ENCODE data around the gene CTRL. TPM values are rescaled to one million over a fixed set of nuclear protein-coding genes. Genes with fewer than 3 reads are reported as not detected.
A peak's percentile ranks its signal among the peaks of the same experiment; 100 is the strongest.

Gene CTRL
- total and polyA plus RNA-seq, 7 donors, result 0.27 to 1.1 (median 1.1) TPM

DNA sequence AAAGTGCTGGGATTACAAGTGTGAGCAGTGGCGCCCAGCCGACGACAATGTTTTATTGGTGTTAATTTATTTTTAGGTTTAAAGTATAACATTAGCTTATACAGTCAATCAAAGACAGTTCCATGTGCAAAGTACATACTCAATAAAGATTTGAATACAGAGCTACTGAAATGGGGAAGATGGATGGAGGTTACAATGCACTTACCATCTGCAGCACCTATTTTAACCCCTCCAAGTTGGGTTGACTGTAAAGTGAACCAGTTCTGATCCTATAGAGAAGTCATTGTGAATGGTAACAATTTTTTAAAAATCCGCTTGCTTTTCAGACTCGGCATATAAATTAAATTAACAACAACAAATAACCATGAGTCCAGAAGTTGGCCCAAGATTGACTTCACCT is 39.3 kb downstream of the CTRL start:
- WGBS, 3 donors, result 47 to 63% (median 52%) methylated on average over 5 of the region's 5 CpGs
- Histone ChIP-seq H3K27me3 (ENCODE audit: insufficient read depth in 3 of 3, low read length in 2 of 3) (peaks cover 0 to 1% (median 0%) of the 10 kb centered on the region in 3 donors), H3K4me3 (peak overlapping the region; percentile 99), H3K9me3 (no peaks in the 10 kb centered on the region), H3K4me1 (peaks cover 44% of the 10 kb centered on the region), H3K36me3 (ENCODE audit: insufficient read depth in 1 of 2, low read depth in 1 of 2) (no peaks in the 10 kb centered on the region), H3K27ac (peak overlapping the region; percentile 97)
- TF ChIP-seq, protein P1, sequence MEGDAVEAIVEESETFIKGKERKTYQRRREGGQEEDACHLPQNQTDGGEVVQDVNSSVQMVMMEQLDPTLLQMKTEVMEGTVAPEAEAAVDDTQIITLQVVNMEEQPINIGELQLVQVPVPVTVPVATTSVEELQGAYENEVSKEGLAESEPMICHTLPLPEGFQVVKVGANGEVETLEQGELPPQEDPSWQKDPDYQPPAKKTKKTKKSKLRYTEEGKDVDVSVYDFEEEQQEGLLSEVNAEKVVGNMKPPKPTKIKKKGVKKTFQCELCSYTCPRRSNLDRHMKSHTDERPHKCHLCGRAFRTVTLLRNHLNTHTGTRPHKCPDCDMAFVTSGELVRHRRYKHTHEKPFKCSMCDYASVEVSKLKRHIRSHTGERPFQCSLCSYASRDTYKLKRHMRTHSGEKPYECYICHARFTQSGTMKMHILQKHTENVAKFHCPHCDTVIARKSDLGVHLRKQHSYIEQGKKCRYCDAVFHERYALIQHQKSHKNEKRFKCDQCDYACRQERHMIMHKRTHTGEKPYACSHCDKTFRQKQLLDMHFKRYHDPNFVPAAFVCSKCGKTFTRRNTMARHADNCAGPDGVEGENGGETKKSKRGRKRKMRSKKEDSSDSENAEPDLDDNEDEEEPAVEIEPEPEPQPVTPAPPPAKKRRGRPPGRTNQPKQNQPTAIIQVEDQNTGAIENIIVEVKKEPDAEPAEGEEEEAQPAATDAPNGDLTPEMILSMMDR (IDR thresholded peaks at IDR 0.05), result no peak
- no peak for ATAC-seq
- intact Hi-C loops (cut with DNase I), result no loop called here
- DNase-seq, result no peak

DNA sequence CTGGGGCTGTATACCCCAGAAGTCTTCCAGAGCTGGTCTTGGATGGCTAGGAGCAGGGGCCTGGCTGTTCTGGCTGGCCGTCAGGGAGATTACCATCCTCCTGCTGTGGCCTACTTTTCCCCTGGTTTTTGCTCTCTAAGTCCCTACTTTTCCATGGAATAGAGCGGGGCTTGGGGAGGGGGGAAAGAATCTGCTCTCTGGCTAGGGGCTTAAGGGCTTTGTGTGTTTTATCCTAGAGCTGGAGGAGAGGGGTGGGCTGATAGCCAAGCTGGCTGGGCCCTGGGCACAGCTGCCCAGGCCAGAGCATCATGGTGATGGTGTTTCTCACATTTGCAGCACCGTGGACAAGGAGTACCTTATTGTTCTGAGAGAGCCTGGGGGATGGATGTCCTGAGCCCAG is 43.3 kb downstream of the CTRL start:
- Histone ChIP-seq H3K4me1 (peaks cover 32% of the 10 kb centered on the region), H3K36me3 (ENCODE audit: insufficient read depth in 1 of 2, low read depth in 1 of 2) (peaks cover 0 to 31% of the 10 kb centered on the region in 2 donors), H3K9me3 (no peaks in the 10 kb centered on the region), H3K4me3 (no peak overlapping the region), H3K27ac (no peak overlapping the region), H3K27me3 (ENCODE audit: insufficient read depth in 3 of 3, low read length in 2 of 3) (no peaks in the 10 kb centered on the region)
- DNase-seq (no peak), ATAC-seq (no peak)
- 47 to 72% (median 51%) methylated on average over 3 of the region's 3 CpGs for WGBS, 3 donors
- TF ChIP-seq, protein P1 (IDR thresholded peaks at IDR 0.05), result no peak
- intact Hi-C loops (cut with DNase I), result loop anchor here in 1 of 2 donors (10.0 kb wide), 1 partner anchor 346 kb away; the partner anchor contains the start of gene ESRP2

DNA sequence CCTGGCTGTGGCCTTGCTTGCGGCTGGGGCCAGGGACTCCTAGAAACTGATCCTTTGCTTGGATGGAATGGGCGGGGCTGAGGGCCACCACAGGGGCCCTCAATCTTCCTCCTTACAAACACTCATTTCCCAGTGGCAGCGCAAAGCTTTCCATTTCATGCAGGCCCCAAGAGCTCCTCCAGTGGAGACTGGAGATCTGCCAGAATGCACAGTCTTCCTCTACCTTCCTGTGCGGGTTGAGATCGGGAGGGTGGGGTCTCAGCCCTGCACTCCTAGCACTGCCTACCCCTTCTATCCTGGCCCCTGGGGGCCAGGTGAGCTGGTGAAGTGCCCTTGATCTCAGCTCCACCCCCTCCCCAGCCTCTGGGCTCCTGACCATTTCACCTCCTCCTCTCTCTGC is 45.3 kb downstream of the CTRL start:
- WGBS, 3 donors, result 88 to 96% (median 95%) methylated on average over 5 of the region's 5 CpGs
- Histone ChIP-seq H3K36me3 (ENCODE audit: insufficient read depth in 1 of 2, low read depth in 1 of 2) (peaks cover 0 to 44% of the 10 kb centered on the region in 2 donors), H3K4me3 (no peak overlapping the region), H3K9me3 (no peaks in the 10 kb centered on the region), H3K27me3 (ENCODE audit: insufficient read depth in 3 of 3, low read length in 2 of 3) (no peaks in the 10 kb centered on the region), H3K4me1 (peaks cover 40% of the 10 kb centered on the region), H3K27ac (no peak overlapping the region)
- intact Hi-C loops (cut with DNase I), result loop anchor here in 1 of 2 donors (10.0 kb wide), 1 partner anchor 348 kb away; the partner anchor contains the start of gene ESRP2
- TF ChIP-seq, protein P1 (IDR thresholded peaks at IDR 0.05), result no peak
- ATAC-seq (no peak), DNase-seq (no peak)

DNA sequence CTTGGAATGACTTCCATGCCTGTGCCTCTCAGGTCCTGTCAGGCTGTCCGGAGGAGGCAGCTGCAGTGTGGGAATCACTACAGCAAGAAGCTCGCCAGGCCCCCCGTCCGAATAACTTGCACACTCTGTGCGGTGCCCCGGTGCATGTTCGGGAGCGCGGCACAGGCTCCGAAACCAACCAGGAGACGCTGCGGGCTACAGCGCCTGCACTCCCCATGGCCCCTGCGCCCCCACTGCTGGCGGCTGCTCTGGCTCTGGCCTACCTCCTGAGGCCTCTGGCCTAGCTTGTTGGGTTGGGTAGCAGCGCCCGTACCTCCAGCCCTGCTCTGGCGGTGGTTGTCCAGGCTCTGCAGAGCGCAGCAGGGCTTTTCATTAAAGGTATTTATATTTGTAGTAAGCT is 45.7 kb downstream of the CTRL start:
- WGBS, 3 donors, result 89 to 95% (median 92%) methylated on average over 19 of the region's 19 CpGs
- Histone ChIP-seq H3K27ac (no peak overlapping the region), H3K36me3 (ENCODE audit: insufficient read depth in 1 of 2, low read depth in 1 of 2) (peaks cover 0 to 49% of the 10 kb centered on the region in 2 donors), H3K4me3 (no peak overlapping the region), H3K27me3 (ENCODE audit: insufficient read depth in 3 of 3, low read length in 2 of 3) (no peaks in the 10 kb centered on the region), H3K4me1 (peaks cover 44% of the 10 kb centered on the region), H3K9me3 (no peaks in the 10 kb centered on the region)
- DNase-seq (no peak), ATAC-seq (no peak)
- TF ChIP-seq, protein P1 (IDR thresholded peaks at IDR 0.05), result no peak
- intact Hi-C loops (cut with DNase I), result loop anchor here in 1 of 2 donors (10.0 kb wide), 1 partner anchor 349 kb away; the partner anchor contains the start of gene ESRP2

DNA sequence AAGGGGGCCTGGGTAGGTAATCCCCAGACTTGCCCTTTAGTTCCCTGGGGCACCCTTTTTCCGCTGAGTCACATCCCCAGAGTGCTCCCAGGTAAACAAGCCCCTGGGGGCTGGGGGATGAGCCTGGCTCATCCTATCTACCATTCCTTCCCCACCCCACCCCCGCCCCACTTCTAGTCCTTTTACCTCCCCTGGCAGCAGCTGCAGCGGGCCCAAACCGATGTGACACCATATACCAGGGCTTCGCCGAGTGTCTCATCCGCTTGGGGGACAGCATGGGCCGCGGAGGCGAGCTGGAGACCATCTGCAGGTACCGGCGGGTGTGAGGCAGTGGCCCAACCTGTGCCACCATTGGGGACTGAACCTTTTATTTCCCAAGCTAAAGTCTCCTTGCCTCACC is 46.1 kb downstream of the CTRL start:
- intact Hi-C loops (cut with DNase I), result loop anchor here in 1 of 2 donors (10.0 kb wide), 1 partner anchor 349 kb away; the partner anchor contains the start of gene ESRP2
- no peak for DNase-seq
- no peak for ATAC-seq
- Histone ChIP-seq H3K4me1 (peaks cover 49% of the 10 kb centered on the region), H3K27ac (peak overlapping the region; percentile 93), H3K9me3 (no peaks in the 10 kb centered on the region), H3K36me3 (ENCODE audit: insufficient read depth in 1 of 2, low read depth in 1 of 2) (peaks cover 0 to 53% of the 10 kb centered on the region in 2 donors), H3K4me3 (no peak overlapping the region), H3K27me3 (ENCODE audit: insufficient read depth in 3 of 3, low read length in 2 of 3) (no peaks in the 10 kb centered on the region)
- WGBS, 3 donors, result 83 to 95% (median 90%) methylated on average over 10 to 12 of the region's 12 CpGs
- TF ChIP-seq, protein P1 (IDR thresholded peaks at IDR 0.05), result no peak

Data from psoas muscle (tissue), 8 donors.